ENCODE results near the gene DUS4L. TPM values are rescaled to one million over a fixed set of nuclear protein-coding genes. Genes with fewer than 3 reads are reported as not detected.
A peak's percentile ranks its signal among the peaks of the same experiment; 100 is the strongest.

DUS4L gene
- total and polyA plus RNA-seq, 2 donors (not counting 3 experiments of a cell fraction or from before 2014, with no cell fraction given), result 2.5 to 9.6 TPM

GRCh38 chr7:107527196-107527595 lies 36.6 kb upstream of the DUS4L start:
- DNase-seq (ENCODE audit: low read depth, low spot score), result no peak
- Histone ChIP-seq H4K20me1 (replicated peaks; ENCODE audit: control insufficient read depth, extremely low read depth, insufficient read depth, low read length) (no peaks in the 10 kb centered on the region), H3K9me3 (replicated peaks; ENCODE audit: control insufficient read depth, insufficient read depth, low read length) (no peaks in the 10 kb centered on the region), H3K4me2 (ENCODE audit: insufficient read depth, low read length) (no peak overlapping the region), H3K9me1 (replicated peaks; ENCODE audit: control insufficient read depth, extremely low read depth, insufficient read depth, low read length) (no peaks in the 10 kb centered on the region), H3K27me3 (ENCODE audit: control insufficient read depth in 2 of 2, insufficient read depth in 2 of 2, low read length in 2 of 2) (no peaks in the 10 kb centered on the region), H3K4me3 (replicated peaks in 1 of 3; ENCODE audit: insufficient read depth in 1 of 3, low read depth in 1 of 3, low read length in 3 of 3) (no peak overlapping the region), H2AFZ (ENCODE audit: low read depth, low read length) (no peak overlapping the region), H3K27ac (ENCODE audit: insufficient read depth, low read depth, low read length) (no peak overlapping the region), H3K9ac (replicated peaks; ENCODE audit: extremely low read depth, insufficient read depth, low read length) (no peak overlapping the region), H3K4me1 (ENCODE audit: control insufficient read depth, extremely low read depth, insufficient read depth, low read length) (peaks cover 5% of the 10 kb centered on the region), H3K79me2 (ENCODE audit: control insufficient read depth, insufficient read depth, low read length) (peaks cover 2% of the 10 kb centered on the region), H3K36me3 (ENCODE audit: control insufficient read depth in 2 of 2, extremely low read depth in 1 of 2, insufficient read depth in 2 of 2, low read length in 2 of 2) (peaks cover 0 to 2% of the 10 kb centered on the region in 2 experiments)
- no TSS peak for BruUV-seq (replicated peaks)
- no peak for FAIRE-seq
- TF ChIP-seq MYC (IDR thresholded peaks at IDR 0.05; ENCODE audit: low read depth, low read length) (no peak), EZH2 (IDR thresholded peaks at IDR 0.05; ENCODE audit: borderline replicate concordance, low read depth, low read length, severe bottlenecking) (no peak), FOS (IDR thresholded peaks at IDR 0.05; ENCODE audit: borderline replicate concordance, insufficient read depth, low read length) (no peak), JUN (IDR thresholded peaks at IDR 0.05; ENCODE audit: borderline replicate concordance, insufficient read depth, insufficient read length, low read depth) (no peak), POLR2A (IDR thresholded peaks at IDR 0.05; ENCODE audit: low read depth, low read length) (no peak), POLR2AphosphoS5 (IDR thresholded peaks at IDR 0.05; ENCODE audit: insufficient read depth, low read depth, low read length) (no peak)
- ChIA-PET POLR2A (no interaction called here), CTCF (no interaction called here)
- intact Hi-C loops (cut with micrococcal nuclease) (no loop called here), dilution Hi-C loops (cut with MboI; ENCODE audit: extremely low pct_ligation_motif_present, low sequenced_read_pairs) (no loop called here)

GRCh38 chr7:107528461-107528860 lies 35.3 kb upstream of the DUS4L start:
- no peak overlapping the region for H3K27ac ChIP-seq (ENCODE audit: insufficient read depth, low read depth, low read length)
- dilution Hi-C loops (cut with MboI; ENCODE audit: extremely low pct_ligation_motif_present, low sequenced_read_pairs), result no loop called here
- no peaks in the 10 kb centered on the region for H4K20me1 ChIP-seq (replicated peaks; ENCODE audit: control insufficient read depth, extremely low read depth, insufficient read depth, low read length)
- no peak overlapping the region for H2AFZ ChIP-seq (ENCODE audit: low read depth, low read length)
- H3K9me1 ChIP-seq (replicated peaks; ENCODE audit: control insufficient read depth, extremely low read depth, insufficient read depth, low read length), result no peaks in the 10 kb centered on the region
- no peak overlapping the region for H3K9ac ChIP-seq (replicated peaks; ENCODE audit: extremely low read depth, insufficient read depth, low read length)
- POLR2A ChIA-PET, result no interaction called here
- peaks cover 0 to 2% of the 10 kb centered on the region in 2 experiments for H3K36me3 ChIP-seq (ENCODE audit: control insufficient read depth in 2 of 2, extremely low read depth in 1 of 2, insufficient read depth in 2 of 2, low read length in 2 of 2)
- peak overlapping the region; percentile 17 for H3K4me2 ChIP-seq (ENCODE audit: insufficient read depth, low read length)
- H3K27me3 ChIP-seq (ENCODE audit: control insufficient read depth in 2 of 2, insufficient read depth in 2 of 2, low read length in 2 of 2), result no peaks in the 10 kb centered on the region
- DNase-seq (ENCODE audit: low read depth, low spot score) (peak; percentile 32), FAIRE-seq (no peak)
- H3K9me3 ChIP-seq (replicated peaks; ENCODE audit: control insufficient read depth, insufficient read depth, low read length), result no peaks in the 10 kb centered on the region
- no TSS peak for BruUV-seq (replicated peaks)
- intact Hi-C loops (cut with micrococcal nuclease), result no loop called here
- no peak for TF ChIP-seq POLR2AphosphoS5 (IDR thresholded peaks at IDR 0.05; ENCODE audit: insufficient read depth, low read depth, low read length)
- TF ChIP-seq GATA2 (IDR thresholded peaks at IDR 0.05; ENCODE audit: insufficient read depth, insufficient read length, low read depth, low read length), result no peak
- TF ChIP-seq POLR2A (IDR thresholded peaks at IDR 0.05; ENCODE audit: low read depth, low read length), result no peak
- no peak for TF ChIP-seq MAX (IDR thresholded peaks at IDR 0.05; ENCODE audit: insufficient read depth, insufficient read length)
- no peak for TF ChIP-seq FOS (IDR thresholded peaks at IDR 0.05; ENCODE audit: borderline replicate concordance, insufficient read depth, low read length)
- no peak for TF ChIP-seq CTCF (IDR thresholded peaks at IDR 0.05; ENCODE audit: extremely low read depth in 1 of 2, insufficient read depth in 1 of 2, low read depth in 1 of 2, low read length in 2 of 2)
- no peak for TF ChIP-seq JUN (IDR thresholded peaks at IDR 0.05; ENCODE audit: borderline replicate concordance, insufficient read depth, insufficient read length, low read depth)
- TF ChIP-seq EZH2 (IDR thresholded peaks at IDR 0.05; ENCODE audit: borderline replicate concordance, low read depth, low read length, severe bottlenecking), result no peak
- TF ChIP-seq MYC (IDR thresholded peaks at IDR 0.05; ENCODE audit: low read depth, low read length), result no peak
- no peak overlapping the region for H3K4me3 ChIP-seq (replicated peaks in 1 of 3; ENCODE audit: insufficient read depth in 1 of 3, low read depth in 1 of 3, low read length in 3 of 3)
- CTCF ChIA-PET, result interaction anchor here (0.9 kb wide), 1 partner anchor 311 kb away, joined by 3 read pairs; no protein-coding TSS in a partner anchor
- H3K4me1 ChIP-seq (ENCODE audit: control insufficient read depth, extremely low read depth, insufficient read depth, low read length), result peaks cover 5% of the 10 kb centered on the region
- H3K79me2 ChIP-seq (ENCODE audit: control insufficient read depth, insufficient read depth, low read length), result peaks cover 3% of the 10 kb centered on the region

Measured in endothelial cell of umbilical vein (primary cell).